ENCODE results near the gene ASAP3. TPM values are rescaled to one million over a fixed set of nuclear protein-coding genes. Genes with fewer than 3 reads are reported as not detected.

ASAP3 gene
- total and polyA plus RNA-seq, 2 of the 4 experiments (the other 2 are of a cell fraction) = 18.6 to 18.8 TPM

GRCh38 chr1:23471473-23472075, 12.4 kb downstream of the ASAP3 start:
- no TSS peak for BruUV-seq (replicated peaks)
- Histone ChIP-seq H3K79me1 (ENCODE audit: low read depth in 1 of 2, low read length in 2 of 2) (peaks cover 4 to 66% of the 10 kb centered on the region in 2 experiments), H3K27me3 (ENCODE audit: control insufficient read depth, insufficient read depth, low read length) (no peaks in the 10 kb centered on the region), H4K20me1 (ENCODE audit: insufficient read depth, low read length) (peaks cover 38% of the 10 kb centered on the region), H4K8ac (ENCODE audit: low read depth in 2 of 2, low read length in 2 of 2) (no peak overlapping the region), H3K9me3 (ENCODE audit: control insufficient read depth, insufficient read depth, low read length) (no peaks in the 10 kb centered on the region), H2BK20ac (ENCODE audit: low read depth, low read length) (no peak overlapping the region), H3K56ac (ENCODE audit: extremely low read depth, insufficient read depth, low read length) (no peak overlapping the region), H4K91ac (ENCODE audit: insufficient read depth, low read depth, low read length) (no peak overlapping the region), H3K4ac (ENCODE audit: low read depth, low read length) (no peak overlapping the region), H2AK5ac (ENCODE audit: low read depth, low read length) (no peak overlapping the region), H3K18ac (ENCODE audit: low read depth, low read length) (no peak overlapping the region), H3K4me3 (ENCODE audit: insufficient read depth, low read depth, low read length) (no peak overlapping the region), H3K9me1 (ENCODE audit: insufficient read depth, low read length) (peaks cover 19% of the 10 kb centered on the region), H3K14ac (replicated peaks; ENCODE audit: low read depth, low read length) (no peak overlapping the region), H4K5ac (ENCODE audit: low read depth, low read length) (no peak overlapping the region), H3K27ac (ENCODE audit: insufficient read depth, low read length) (no peak overlapping the region), H3K36me3 (ENCODE audit: control insufficient read depth, insufficient read depth, low read length) (no peaks in the 10 kb centered on the region), H3K9ac (ENCODE audit: low read depth, low read length) (no peak overlapping the region), H3K4me1 (ENCODE audit: control insufficient read depth, insufficient read depth, low read length) (peaks cover 18% of the 10 kb centered on the region), H2BK120ac (ENCODE audit: low read depth, low read length) (no peak overlapping the region), H2BK5ac (ENCODE audit: low read depth, low read length, poor library complexity, severe bottlenecking) (no peak overlapping the region), H2BK15ac (ENCODE audit: low read depth, low read length) (no peak overlapping the region), H3K4me2 (ENCODE audit: low read depth, low read length) (no peak overlapping the region), H2AFZ (replicated peaks; ENCODE audit: low read length, poor library complexity) (no peak overlapping the region), H2AK9ac (replicated peaks; ENCODE audit: low read depth, low read length, poor library complexity) (no peak overlapping the region), H3K23ac (ENCODE audit: low read depth, low read length) (no peak overlapping the region)
- ChIA-PET POLR2A (ENCODE audit: unreplicated experiment) (interaction anchor here (0.5 kb wide), 1 partner anchor 60 kb away, joined by 3 read pairs; no protein-coding TSS in a partner anchor), CTCF (no interaction called here)
- TF ChIP-seq NFE2L2 (IDR thresholded peaks at IDR 0.05; ENCODE audit: low read depth, low read length) (no peak), ELK1 (IDR thresholded peaks at IDR 0.05; ENCODE audit: borderline replicate concordance, low read depth, low read length) (no peak), USF2 (IDR thresholded peaks at IDR 0.05; ENCODE audit: low read depth, low read length) (no peak), BHLHE40 (IDR thresholded peaks at IDR 0.05; ENCODE audit: low read depth, low read length) (no peak), CHD1 (IDR thresholded peaks at IDR 0.05; ENCODE audit: low read depth, low read length) (no peak), RFX5 (IDR thresholded peaks at IDR 0.05; ENCODE audit: low read depth, low read length) (no peak), MAZ (IDR thresholded peaks at IDR 0.05; ENCODE audit: borderline replicate concordance, low read depth, low read length) (no peak), CTCF (conservative IDR thresholded peaks at IDR 0.05; ENCODE audit: low read depth, low read length) (no peak), POLR2A (IDR thresholded peaks at IDR 0.05; ENCODE audit: low read depth, low read length) (no peak), SMC3 (IDR thresholded peaks at IDR 0.05; ENCODE audit: low read depth, low read length) (no peak), MAFK (IDR thresholded peaks at IDR 0.05; ENCODE audit: low read depth, low read length) (no peak), MXI1 (IDR thresholded peaks at IDR 0.05; ENCODE audit: borderline replicate concordance, low read depth, low read length) (no peak), CEBPB (IDR thresholded peaks at IDR 0.05; ENCODE audit: low read depth, low read length) (no peak), RAD21 (IDR thresholded peaks at IDR 0.05; ENCODE audit: low read length) (no peak), FOS (IDR thresholded peaks at IDR 0.05; ENCODE audit: low read depth, low read length) (no peak)
- in situ Hi-C loops (cut with MboI; ENCODE audit: low sequenced_read_pairs) = no loop called here
- ATAC-seq (ENCODE audit: low read depth) = no peak
- intact Hi-C loops (cut with micrococcal nuclease) = no loop called here
- dilution Hi-C loops (cut with HindIII; ENCODE audit: low sequenced_read_pairs, unreplicated experiment) = no loop called here
- no peak for DNase-seq
- WGBS, 2 experiments (ENCODE audit: extremely low coverage in 2 of 2, insufficient read length in 1 of 2) = no CpG with 5 or more reads among the region's 4 CpGs
